GM08714 (cell line): Measurements from ENCODE around the gene ATP11C.

ENCODE experiments used
- H3K4me3 ChIP-seq: fragments of 200-500 bp; sonication (Bioruptor generic); 2 replicates; pipeline ENCODE4 v1.5.1; 2014; ENCODE audit warnings: mild to moderate bottlenecking, low read length, inconsistent platforms
- ZNF274 ChIP-seq: IDR thresholded peaks from 2 replicates; pipeline ENCODE4 v1.6.1; 2012; ENCODE audit warnings: mild to moderate bottlenecking, low read depth, low read length

Gene ATP11C

GRCh38 chrX:139823806-139824205 is 109.0 kb downstream of the ATP11C start:
- H3K4me3 ChIP-seq = no peak overlapping the region
- no peak for TF ChIP-seq ZNF274

DNA sequence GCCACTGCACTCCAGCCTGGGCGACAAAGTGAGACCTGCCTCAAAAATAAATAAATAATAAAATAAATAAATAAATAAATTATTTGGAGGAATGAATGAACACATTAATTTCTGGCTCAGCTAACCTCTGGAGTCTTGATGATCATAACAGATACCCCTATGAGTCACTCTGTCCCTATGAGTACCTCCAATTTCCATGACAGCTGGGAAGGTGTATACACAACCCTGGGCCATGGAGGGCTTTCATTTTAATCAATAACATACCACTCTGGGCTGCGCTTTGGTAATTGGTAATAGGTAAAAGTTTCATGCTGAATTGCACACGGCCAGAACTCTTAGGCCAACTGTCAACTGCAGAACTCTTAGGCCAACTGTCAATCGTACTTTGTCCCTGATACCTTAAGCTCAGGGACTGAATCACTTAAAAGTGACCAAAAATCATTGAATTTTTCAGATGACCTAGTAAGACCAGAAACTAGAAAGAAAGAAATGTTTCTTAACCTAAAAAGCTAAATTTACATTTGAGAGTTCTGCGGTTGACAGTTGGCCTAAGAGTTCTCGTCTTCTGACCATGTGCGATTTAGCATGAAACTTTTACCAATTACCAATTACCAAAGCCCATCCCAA is 112.4 kb downstream of the ATP11C start:
- H3K4me3 ChIP-seq = no peak overlapping the region
- no peak for TF ChIP-seq ZNF274

DNA sequence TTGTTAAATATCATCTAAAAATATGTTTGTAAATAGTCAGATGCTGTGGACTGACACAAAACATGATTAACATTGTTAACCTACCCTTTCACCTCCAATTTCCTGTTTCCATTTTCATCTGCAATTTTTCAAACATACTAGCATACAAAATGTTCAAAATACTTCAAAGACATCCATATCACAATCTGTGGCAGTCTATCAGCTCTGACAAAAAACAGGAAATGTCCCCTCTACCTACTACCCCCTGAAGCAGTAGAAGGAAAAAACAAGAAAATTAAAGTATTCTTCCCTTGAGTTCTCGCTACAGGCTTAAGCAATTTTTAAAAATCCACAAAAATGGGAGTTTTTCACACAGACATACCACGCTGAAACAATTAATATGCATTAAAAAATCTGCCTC is 116.6 kb downstream of the ATP11C start:
- TF ChIP-seq ZNF274 = no peak
- H3K4me3 ChIP-seq = no peak overlapping the region

- no peak overlapping the region for H3K4me3 ChIP-seq
- TF ChIP-seq ZNF274 = no peak
Measured at GRCh38 chrX:139815771-139816170, 117.1 kb downstream of the ATP11C start.

- no peak overlapping the region for H3K4me3 ChIP-seq
- no peak for TF ChIP-seq ZNF274
Measured at GRCh38 chrX:139811942-139812629, 120.8 kb downstream of the ATP11C start.

DNA sequence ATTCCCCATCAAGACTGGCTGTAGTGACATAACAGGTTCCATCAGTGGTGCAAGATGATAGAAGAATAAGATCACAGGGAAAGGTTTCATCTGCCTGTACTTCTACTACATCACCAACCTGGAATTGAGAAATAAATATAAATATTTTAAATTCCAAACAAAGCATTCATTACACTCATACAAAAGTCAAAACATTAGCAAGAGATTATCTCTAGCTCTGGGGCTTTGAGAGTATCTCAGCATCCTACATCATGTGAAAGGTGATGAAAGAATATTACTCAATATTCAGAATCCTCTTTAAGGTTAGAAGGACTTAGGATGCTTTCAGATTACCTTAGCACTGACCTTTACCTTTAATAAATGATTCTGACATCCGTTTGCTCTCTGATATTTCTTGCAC is 128.4 kb downstream of the ATP11C start:
- no peak overlapping the region for H3K4me3 ChIP-seq
- no peak for TF ChIP-seq ZNF274

GRCh38 chrX:139803224-139803623 is 129.6 kb downstream of the ATP11C start:
- TF ChIP-seq ZNF274 = no peak
- no peak overlapping the region for H3K4me3 ChIP-seq

DNA sequence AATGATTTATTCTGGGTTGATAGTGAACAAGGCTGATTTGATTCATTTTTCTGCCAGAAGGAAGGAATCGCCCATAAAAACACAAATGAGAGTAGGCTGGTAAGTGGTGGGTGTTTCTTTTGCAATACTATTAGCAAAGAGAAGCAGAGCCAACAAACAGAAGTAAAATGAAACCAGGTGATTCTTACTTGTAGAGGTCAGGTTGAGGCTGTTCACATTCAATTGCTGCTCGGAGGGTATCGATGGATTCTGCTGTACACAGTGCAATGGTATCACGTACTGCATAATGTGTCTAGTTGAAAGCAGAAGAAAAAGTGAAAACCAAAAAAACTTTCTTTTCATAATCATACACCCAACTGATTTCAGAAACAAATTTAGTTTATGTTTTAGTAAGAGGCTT is 130.8 kb downstream of the ATP11C start:
- TF ChIP-seq ZNF274 = no peak
- H3K4me3 ChIP-seq = no peak overlapping the region

DNA sequence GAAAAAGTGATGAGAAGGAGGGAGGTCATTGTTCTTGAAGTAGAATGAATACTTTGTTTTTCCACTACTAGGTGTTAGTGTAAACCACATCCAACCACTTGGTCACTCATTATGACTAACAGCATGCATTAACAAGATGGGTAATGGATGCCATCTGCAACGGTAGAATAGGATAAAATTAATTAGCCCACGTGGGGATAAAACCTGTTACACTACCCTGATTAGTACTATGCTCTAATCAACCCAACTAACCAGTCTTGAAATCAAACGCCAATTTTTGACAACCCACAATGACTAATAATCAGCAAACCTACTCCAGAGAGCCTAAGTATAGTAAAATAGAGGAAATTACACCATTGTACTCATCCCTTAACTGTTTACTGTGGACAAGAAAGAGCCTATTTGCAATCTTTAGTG is 131.4 kb downstream of the ATP11C start:
- H3K4me3 ChIP-seq = no peak overlapping the region
- no peak for TF ChIP-seq ZNF274

DNA sequence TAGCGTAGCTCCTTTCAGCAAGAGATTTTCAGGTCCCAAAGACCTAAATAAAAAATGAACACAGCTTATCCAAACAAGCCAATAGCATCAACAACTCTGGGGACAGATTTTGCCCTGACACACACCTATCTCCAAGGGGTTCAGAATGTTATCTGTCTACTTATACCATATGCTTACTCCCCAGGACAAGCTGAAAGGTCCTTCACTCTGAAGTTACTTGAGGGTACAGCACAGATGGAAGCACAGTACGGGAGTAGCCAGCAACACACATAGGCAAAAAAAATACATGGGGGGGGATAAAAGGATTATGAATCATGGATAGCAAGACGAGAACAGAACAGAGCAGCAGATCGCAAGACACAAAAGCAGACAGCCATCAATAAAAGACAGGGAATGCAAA is 134.2 kb downstream of the ATP11C start:
- TF ChIP-seq ZNF274 = no peak
- no peak overlapping the region for H3K4me3 ChIP-seq

DNA sequence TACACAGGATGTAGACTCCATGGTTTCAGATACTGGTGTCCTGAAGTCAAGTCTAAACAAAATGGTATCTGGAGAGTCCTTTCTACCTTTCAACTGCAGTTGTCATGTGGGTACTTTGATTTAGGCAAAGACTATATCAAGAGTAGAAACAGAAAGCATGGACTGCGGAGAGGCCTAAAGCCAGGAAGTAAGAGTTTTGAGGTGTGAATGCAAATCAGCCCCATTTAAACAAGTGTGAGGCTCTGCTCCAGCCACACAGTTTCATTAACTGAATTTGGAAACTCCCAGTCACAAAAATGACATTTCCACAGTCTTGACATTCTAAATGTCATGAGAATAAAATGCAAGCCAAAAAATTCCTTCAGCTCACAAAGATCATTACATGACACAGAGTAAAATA is 137.7 kb downstream of the ATP11C start:
- no peak for TF ChIP-seq ZNF274
- no peak overlapping the region for H3K4me3 ChIP-seq

DNA sequence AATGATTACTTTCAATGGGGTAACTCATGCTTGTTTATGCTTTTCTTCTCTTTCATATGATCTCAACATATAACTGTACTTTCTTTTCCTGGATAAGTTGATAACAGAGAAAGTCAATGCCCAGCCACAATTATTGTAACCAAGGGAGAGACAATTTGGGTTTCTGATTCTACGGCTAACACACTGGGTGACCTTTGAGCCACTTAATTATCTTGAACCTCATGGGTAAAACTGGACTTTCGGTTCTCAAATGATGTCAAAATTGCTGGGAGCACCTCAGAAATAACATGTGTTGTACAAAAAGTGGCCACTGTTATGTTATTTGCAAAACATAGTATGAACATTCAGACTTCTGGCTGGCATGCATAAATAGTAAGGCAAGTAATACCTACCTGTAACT is 145.3 kb downstream of the ATP11C start:
- H3K4me3 ChIP-seq = no peak overlapping the region
- TF ChIP-seq ZNF274 = no peak

DNA sequence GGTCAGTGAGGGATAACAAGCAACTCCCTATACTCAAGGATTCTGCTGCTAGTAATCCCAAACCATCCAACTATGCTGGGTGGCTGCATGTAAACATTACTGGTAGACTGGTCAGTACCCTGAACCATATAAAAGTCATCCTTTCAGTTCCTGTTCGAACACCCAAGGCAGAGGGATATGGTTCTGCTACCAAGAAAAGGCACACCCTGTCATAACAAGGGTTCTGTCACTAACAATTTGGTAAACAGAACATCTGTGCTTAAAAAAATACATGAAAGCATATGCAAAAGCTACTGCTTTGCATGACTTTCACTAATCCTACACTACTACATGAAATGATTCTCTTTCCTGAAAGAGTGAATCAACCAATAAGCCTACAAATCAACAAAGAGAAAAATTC is 148.0 kb downstream of the ATP11C start:
- TF ChIP-seq ZNF274 = no peak

DNA sequence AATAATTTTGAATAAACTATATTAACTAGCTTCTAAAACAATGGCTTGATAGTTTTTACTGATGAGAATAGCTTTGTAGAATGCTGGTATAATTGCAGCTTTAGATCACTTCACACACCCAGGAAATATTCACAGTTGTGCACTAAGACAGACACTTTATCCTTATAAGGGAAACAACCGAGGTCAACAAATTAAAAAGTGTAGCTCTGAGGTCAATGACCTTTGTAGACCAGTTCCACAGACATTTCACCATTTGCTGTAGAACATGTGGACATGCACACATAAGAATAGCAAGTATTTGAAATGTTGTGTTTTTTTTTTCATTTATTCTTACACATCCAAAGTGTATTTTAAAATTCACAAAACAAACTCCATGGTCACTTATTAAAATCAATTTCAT is 148.9 kb downstream of the ATP11C start:
- TF ChIP-seq ZNF274 = no peak
- H3K4me3 ChIP-seq = no peak overlapping the region

More for the DNA sequence above, 148.0 kb downstream of the ATP11C start:
- no peak overlapping the region for H3K4me3 ChIP-seq

GRCh38 chrX:139783030-139783429 is 149.8 kb downstream of the ATP11C start:
- TF ChIP-seq ZNF274 = no peak
- no peak overlapping the region for H3K4me3 ChIP-seq

GRCh38 chrX:139776599-139776998 is 156.3 kb downstream of the ATP11C start:
- no peak overlapping the region for H3K4me3 ChIP-seq
- no peak for TF ChIP-seq ZNF274
